HTR-8/SVneo (cell line): Measurements from ENCODE around the gene ADH6.
"Not testable (repeated sequence)": the region's sequence is repeated elsewhere in the genome, so short reads cannot be mapped to it uniquely, and the experiment has no call there.

ENCODE experiments used
- DNase-seq: peaks from one replicate; pipeline ENCODE4 v3.0.0; 2011; ENCODE audit warnings: low spot score, mixed read lengths; ENCODE audit not compliant: insufficient read length
- FAIRE-seq: peaks from 2 replicates; lab custom pipeline; 2011; peaks lifted over from hg19 to GRCh38; lab: Jason Lieb, UNC

ADH6 gene

GRCh38 chr4:99219072-99219471, at the start of gene ADH6:
TSS of gene ADH6 (minus strand) at chr4:99219246. CDS start at chr4:99219152, 94 bp downstream.
- DNase-seq, result no peak
- FAIRE-seq, result no peak

GRCh38 chr4:99264927-99265326, 45.9 kb upstream of the ADH6 start:
- DNase-seq (no peak), FAIRE-seq (no peak)

GRCh38 chr4:99252746-99253145, 33.7 kb upstream of the ADH6 start:
- no peak for FAIRE-seq

GRCh38 chr4:99248714-99249113, 29.7 kb upstream of the ADH6 start:
- DNase-seq (no peak), FAIRE-seq (no peak)

More at GRCh38 chr4:99252746-99253145, 33.7 kb upstream of the ADH6 start:
- DNase-seq, result no peak

GRCh38 chr4:99235955-99236354, 16.9 kb upstream of the ADH6 start:
- FAIRE-seq, result no peak
- DNase-seq, result no peak

GRCh38 chr4:99234331-99235010, 15.4 kb upstream of the ADH6 start:
- FAIRE-seq, result no peak

GRCh38 chr4:99233397-99233796, 14.4 kb upstream of the ADH6 start:
- not testable (repeated sequence) for FAIRE-seq, DNase-seq

More at GRCh38 chr4:99234331-99235010, 15.4 kb upstream of the ADH6 start:
- no peak for DNase-seq

- not testable (repeated sequence) for FAIRE-seq, DNase-seq
Observed at GRCh38 chr4:99228706-99229105, 9.7 kb upstream of the ADH6 start.

- FAIRE-seq, DNase-seq: not testable (repeated sequence)
Observed at GRCh38 chr4:99227646-99228045, 8.6 kb upstream of the ADH6 start.

GRCh38 chr4:99221980-99222379, 2.9 kb upstream of the ADH6 start:
- no peak for DNase-seq
- no peak for FAIRE-seq

GRCh38 chr4:99219479-99219878, 433 bp upstream of the ADH6 start:
- DNase-seq, result no peak

GRCh38 chr4:99215521-99215920, 3.5 kb downstream of the ADH6 start:
- FAIRE-seq, result no peak
- DNase-seq, result no peak

More at GRCh38 chr4:99219479-99219878, 433 bp upstream of the ADH6 start:
- no peak for FAIRE-seq

- DNase-seq (no peak), FAIRE-seq (no peak)
Observed at GRCh38 chr4:99210789-99211188, 8.3 kb downstream of the ADH6 start.

- no peak for FAIRE-seq
- DNase-seq, result no peak
Observed at GRCh38 chr4:99209671-99210070, 9.4 kb downstream of the ADH6 start.

- FAIRE-seq, result no peak
- DNase-seq, result no peak
Observed at GRCh38 chr4:99208719-99209075, 10.3 kb downstream of the ADH6 start.

- DNase-seq, result no peak
- no peak for FAIRE-seq
Observed at GRCh38 chr4:99207911-99208718, 10.9 kb downstream of the ADH6 start.

GRCh38 chr4:99207069-99207743, 11.8 kb downstream of the ADH6 start:
- DNase-seq, result no peak
- no peak for FAIRE-seq

GRCh38 chr4:99205153-99205979, 13.7 kb downstream of the ADH6 start:
- FAIRE-seq (no peak), DNase-seq (no peak)

GRCh38 chr4:99202536-99202935, 16.5 kb downstream of the ADH6 start:
- FAIRE-seq (no peak), DNase-seq (no peak)

- DNase-seq, result no peak
- FAIRE-seq, result no peak
Observed at GRCh38 chr4:99202094-99202493, 17.0 kb downstream of the ADH6 start.
